MCF 10A (cell line): ENCODE data around the gene PTPRM. TPM values are rescaled to one million over a fixed set of nuclear protein-coding genes. Genes with fewer than 3 reads are reported as not detected.

Experiments
- BruUV-seq: library from RNA; stranded (reverse); fragments of 400-500 nt; replicated peaks from 2 replicates; lab custom pipeline; 2021; lab: Mats Ljungman, UMichigan
- CTCF ChIA-PET: fragments of 300-600 bp; sonication (Branson Sonifier 250); formaldehyde crosslinking; extraction: SDS; loops from one replicate; lab custom pipeline; 2021; ENCODE audit warnings: antibody characterized with exemption, inconsistent platforms; lab: Yijun Ruan, JAX
- POLR2A ChIA-PET: fragments of 300-600, 350-650 bp; sonication (Branson Sonifier 250); formaldehyde crosslinking; extraction: SDS; loops from one replicate; lab custom pipeline; 2020; ENCODE audit warnings: antibody characterized with exemption, inconsistent platforms; lab: Yijun Ruan, JAX
- DNase-seq: peaks from one replicate; pipeline ENCODE4 v3.0.0-alpha.2; 2018; ENCODE audit not compliant: unreplicated experiment
- H3K27ac Mint-ChIP-seq: one replicate; pipeline ENCODE4 v1.8.0; 2022; ENCODE audit warnings: mild to moderate bottlenecking, low read depth, mixed read lengths; ENCODE audit not compliant: unreplicated experiment
- H3K27me3 Mint-ChIP-seq: one replicate; pipeline ENCODE4 v1.8.0; 2022; ENCODE audit warnings: mixed read lengths; ENCODE audit not compliant: insufficient read depth, unreplicated experiment
- H3K36me3 Mint-ChIP-seq: one replicate; pipeline ENCODE4 v1.8.0; 2022; ENCODE audit warnings: mild to moderate bottlenecking, moderate library complexity, mixed read lengths; ENCODE audit not compliant: insufficient read depth, unreplicated experiment
- H3K4me1 Mint-ChIP-seq: one replicate; pipeline ENCODE4 v1.8.0; 2022; ENCODE audit warnings: mixed read lengths; ENCODE audit not compliant: insufficient read depth, unreplicated experiment
- H3K4me3 Mint-ChIP-seq: one replicate; pipeline ENCODE4 v1.8.0; 2022; ENCODE audit warnings: mild to moderate bottlenecking, moderate library complexity, mixed read lengths; ENCODE audit not compliant: unreplicated experiment
- H3K9me3 Mint-ChIP-seq: one replicate; pipeline ENCODE4 v1.8.0; 2022; ENCODE audit warnings: mixed read lengths; ENCODE audit not compliant: unreplicated experiment
- CTCF ChIP-seq: fragments of 200-600 bp; IDR thresholded peaks from one replicate; pipeline ENCODE4 v1.8.0; 2022; ENCODE audit warnings: antibody characterized with exemption, mild to moderate bottlenecking; ENCODE audit not compliant: unreplicated experiment
- intact Hi-C: fragments of 100-400 bp; cut with micrococcal nuclease; formaldehyde crosslinking; loops from 2 replicates; pipeline ENCODE4 v1.14.1; 2022
- total RNA-seq: library from RNA; stranded (reverse); gene quantifications from 2 replicates; pipeline ENCODE4 v1.2.3, GENCODE V29; 2022

PTPRM gene
- total RNA-seq, 1 experiment from 2014 or later: 82.8 TPM

- H3K9me3 Mint-ChIP-seq: no peaks in the 10 kb centered on the region
- H3K36me3 Mint-ChIP-seq: no peaks in the 10 kb centered on the region
- no peak for TF ChIP-seq CTCF
- BruUV-seq: no TSS peak
- no peak overlapping the region for H3K27ac Mint-ChIP-seq
- DNase-seq: no peak
- ChIA-PET POLR2A (no interaction called here), CTCF (interaction anchor here (0.6 kb wide), 1 partner anchor 516 kb away, joined by 4 read pairs; no protein-coding TSS in a partner anchor)
- H3K4me1 Mint-ChIP-seq: no peaks in the 10 kb centered on the region
- intact Hi-C loops: no loop called here
- H3K27me3 Mint-ChIP-seq: no peaks in the 10 kb centered on the region
- H3K4me3 Mint-ChIP-seq: no peak overlapping the region
Measured at GRCh38 chr18:8063733-8064132, 496.6 kb downstream of the PTPRM start.

DNA sequence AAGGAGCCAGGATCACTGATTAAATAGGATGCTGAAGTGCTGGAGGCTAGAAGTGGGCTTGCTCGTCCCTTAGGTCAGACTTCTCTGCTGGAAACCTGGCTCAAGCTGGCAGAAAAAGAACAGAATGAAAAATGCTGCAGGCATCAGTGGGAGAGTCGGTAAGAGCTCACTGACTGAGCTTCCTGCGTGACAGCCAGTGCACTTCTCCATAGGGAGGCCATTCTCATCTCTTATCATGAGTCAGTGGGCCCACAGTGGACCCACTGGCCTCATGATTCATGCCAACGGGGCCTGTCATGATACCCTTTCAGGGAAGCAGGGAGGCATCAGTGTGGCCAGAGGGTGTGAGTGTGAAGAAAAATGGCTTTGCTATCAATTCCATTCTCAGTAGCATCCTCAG lies 498.2 kb downstream of the PTPRM start:
- Mint-ChIP-seq H3K4me3 (no peak overlapping the region), H3K27ac (no peak overlapping the region), H3K4me1 (no peaks in the 10 kb centered on the region), H3K36me3 (peaks cover 5% of the 10 kb centered on the region), H3K9me3 (no peaks in the 10 kb centered on the region), H3K27me3 (no peaks in the 10 kb centered on the region)
- BruUV-seq: no TSS peak
- no peak for DNase-seq
- intact Hi-C loops: no loop called here
- CTCF ChIA-PET: no interaction called here
- POLR2A ChIA-PET: no interaction called here
- TF ChIP-seq CTCF: no peak

DNA sequence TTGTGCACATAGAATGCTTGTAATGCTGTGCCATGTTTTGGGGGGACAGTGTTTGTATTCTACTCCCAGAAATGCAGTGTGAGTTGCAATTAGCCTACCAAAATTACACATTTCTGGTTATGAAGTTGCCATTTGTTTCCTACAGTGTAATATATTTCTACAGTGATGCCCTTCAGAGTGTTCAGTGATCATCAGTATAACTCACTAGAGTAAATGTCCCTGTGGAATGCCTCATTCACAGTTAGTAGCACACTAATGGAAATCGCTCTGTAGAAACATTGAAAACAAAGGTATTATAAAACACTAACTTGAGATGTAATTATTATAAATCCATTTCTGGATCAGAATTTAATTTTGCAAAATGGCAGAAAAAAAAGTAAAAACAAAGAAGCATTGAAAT lies 498.7 kb downstream of the PTPRM start:
- H3K4me3 Mint-ChIP-seq: no peak overlapping the region
- no peak for DNase-seq
- no peaks in the 10 kb centered on the region for H3K9me3 Mint-ChIP-seq
- TF ChIP-seq CTCF: no peak
- BruUV-seq: no TSS peak
- peaks cover 10% of the 10 kb centered on the region for H3K36me3 Mint-ChIP-seq
- H3K27ac Mint-ChIP-seq: no peak overlapping the region
- intact Hi-C loops: no loop called here
- ChIA-PET POLR2A (no interaction called here), CTCF (no interaction called here)
- H3K27me3 Mint-ChIP-seq: no peaks in the 10 kb centered on the region
- no peaks in the 10 kb centered on the region for H3K4me1 Mint-ChIP-seq

GRCh38 chr18:8069708-8070107 lies 502.6 kb downstream of the PTPRM start:
- Mint-ChIP-seq H3K27me3 (no peaks in the 10 kb centered on the region), H3K4me1 (no peaks in the 10 kb centered on the region), H3K27ac (no peak overlapping the region), H3K9me3 (no peaks in the 10 kb centered on the region), H3K36me3 (peaks cover 14% of the 10 kb centered on the region), H3K4me3 (no peak overlapping the region)
- DNase-seq: no peak
- ChIA-PET POLR2A (interaction anchor here (0.7 kb wide), 1 partner anchor 62 kb away, joined by 3 read pairs; no protein-coding TSS in a partner anchor), CTCF (no interaction called here)
- TF ChIP-seq CTCF: no peak
- BruUV-seq: no TSS peak
- intact Hi-C loops: no loop called here
